NCI-H2081 treated with DMSO at 0.1 percent for 48 hours (cell line): Measurements from ENCODE around the gene FLNC.

ENCODE experiments used
- DNase-seq: peaks from one replicate; lab custom pipeline; 2025; lab: John Stamatoyannopoulos, UW

The FLNC gene

GRCh38 chr7:128831178-128831993, 1.2 kb downstream of the FLNC start:
- DNase-seq: no peak

- DNase-seq: no peak
Measured at GRCh38 chr7:128831994-128832879, 2.0 kb downstream of the FLNC start.

- DNase-seq: no peak
Measured at GRCh38 chr7:128832880-128833147, 2.6 kb downstream of the FLNC start.

- DNase-seq: no peak
Measured at GRCh38 chr7:128833148-128833945, 3.1 kb downstream of the FLNC start.

GRCh38 chr7:128833946-128834325, 3.7 kb downstream of the FLNC start:
- DNase-seq: no peak

GRCh38 chr7:128835231-128835751, 5.1 kb downstream of the FLNC start:
- no peak for DNase-seq

GRCh38 chr7:128835790-128836641, 5.8 kb downstream of the FLNC start:
- no peak for DNase-seq

GRCh38 chr7:128836729-128837348, 6.6 kb downstream of the FLNC start:
- no peak for DNase-seq

GRCh38 chr7:128837521-128837921, 7.3 kb downstream of the FLNC start:
- DNase-seq: no peak

GRCh38 chr7:128838109-128838779, 8.0 kb downstream of the FLNC start:
- no peak for DNase-seq

- no peak for DNase-seq
Measured at GRCh38 chr7:128838981-128839731, 8.9 kb downstream of the FLNC start.

GRCh38 chr7:128839751-128840177, 9.6 kb downstream of the FLNC start:
- no peak for DNase-seq

- no peak for DNase-seq
Measured at GRCh38 chr7:128840326-128841170, 10.3 kb downstream of the FLNC start.

- DNase-seq: no peak
Measured at GRCh38 chr7:128841171-128841690, 11.0 kb downstream of the FLNC start.

GRCh38 chr7:128841921-128842673, 11.9 kb downstream of the FLNC start:
- no peak for DNase-seq

GRCh38 chr7:128842674-128843641, 12.8 kb downstream of the FLNC start:
- DNase-seq: no peak
